H1 (cell line): Measurements from ENCODE around the gene NLRP3. TPM values are rescaled to one million over a fixed set of nuclear protein-coding genes. Genes with fewer than 3 reads are reported as not detected.

Experiments used
- CTCF ChIA-PET: fragments of 300-600 bp; sonication (Branson Sonifier 250); formaldehyde crosslinking; loops from one replicate; lab custom pipeline; 2021; ENCODE audit not compliant: partially characterized antibody; lab: Charles Lee
- POLR2A ChIA-PET: fragments of 300-600 bp; sonication (Branson Sonifier 250); formaldehyde crosslinking; loops from one replicate; lab custom pipeline; 2021; ENCODE audit warnings: inconsistent platforms; ENCODE audit not compliant: partially characterized antibody; lab: Charles Lee
- DNase-seq, 2 experiments: peaks; one replicate each; pipeline versions ENCODE4 v3.0.0 to v3.0.0-alpha.2; 2010 to 2022; ENCODE audit warnings: low spot score in 2 of 2, low read depth in 1 of 2, mixed read lengths in 1 of 2
- FAIRE-seq: peaks from 2 replicates; lab custom pipeline; 2011; peaks lifted over from hg19 to GRCh38; lab: Jason Lieb, UNC
- H2AFZ ChIP-seq: 2 replicates; pipeline ENCODE4 v1.8.1; 2012; ENCODE audit warnings: low read length, inconsistent platforms
- H2AK5ac ChIP-seq: 2 replicates; pipeline ENCODE4 v1.6.1; 2013; ENCODE audit warnings: low read depth, low read length
- H2BK120ac ChIP-seq: replicated peaks from 2 replicates; pipeline ENCODE3; 2013; ENCODE audit warnings: low read depth, low read length, inconsistent platforms
- H2BK12ac ChIP-seq: 2 replicates; pipeline ENCODE4 v1.6.1; 2013; ENCODE audit warnings: low read depth, low read length
- H2BK15ac ChIP-seq: 2 replicates; pipeline ENCODE4 v1.6.1; 2013; ENCODE audit warnings: low read length
- H2BK20ac ChIP-seq: 2 replicates; pipeline ENCODE4 v1.6.1; 2013; ENCODE audit warnings: low read length
- H2BK5ac ChIP-seq: 2 replicates; pipeline ENCODE4 v1.6.1; 2013; ENCODE audit warnings: low read depth, low read length
- H3K14ac ChIP-seq: 2 replicates; pipeline ENCODE4 v1.6.1; 2013; ENCODE audit warnings: inconsistent platforms; ENCODE audit not compliant: insufficient read length
- H3K18ac ChIP-seq: 2 replicates; pipeline ENCODE4 v1.6.1; 2013; ENCODE audit warnings: low read length; ENCODE audit errors: extremely low read depth
- H3K23ac ChIP-seq: 2 replicates; pipeline ENCODE4 v1.6.1; 2013; ENCODE audit warnings: inconsistent platforms; ENCODE audit not compliant: insufficient read length
- H3K23me2 ChIP-seq: 2 replicates; pipeline ENCODE4 v1.6.1; 2013; ENCODE audit warnings: low read depth, low read length
- H3K27ac ChIP-seq: 2 replicates; pipeline ENCODE4 v1.6.1; 2011; ENCODE audit warnings: low read depth, low read length, inconsistent platforms
- H3K27me3 ChIP-seq, 4 experiments: replicated peaks in 1 of 4; 1 replicate in 1 of 4; 2 replicates in 3 of 4; pipeline versions ENCODE4 v1.6.1 to v1.8.1; 2011 to 2013; ENCODE audit warnings: low read length in 3 of 4, mild to moderate bottlenecking in 3 of 4, inconsistent platforms in 2 of 4, mixed read lengths in 2 of 4, moderate library complexity in 1 of 4; ENCODE audit not compliant: control insufficient read depth in 3 of 4, insufficient read depth in 3 of 4; ENCODE audit errors: extremely low read depth in 1 of 4
- H3K36me3 ChIP-seq, 4 experiments: 2 replicates each; pipeline versions ENCODE4 v1.6.1 to v1.8.1; 2011 to 2013; ENCODE audit warnings: mild to moderate bottlenecking in 4 of 4, low read length in 3 of 4, moderate library complexity in 2 of 4, control low read depth in 1 of 4, inconsistent platforms in 1 of 4; ENCODE audit not compliant: insufficient read depth in 4 of 4, control insufficient read depth in 2 of 4
- H3K4ac ChIP-seq: replicated peaks from 2 replicates; pipeline ENCODE3; 2013; ENCODE audit warnings: low read length, low read depth, mixed read lengths, inconsistent platforms; ENCODE audit not compliant: insufficient read length
- H3K4me1 ChIP-seq, 4 experiments: replicated peaks in 1 of 4; 1 replicate in 1 of 4; 2 replicates in 3 of 4; pipeline versions ENCODE4 v1.6.1 to v1.8.1; 2011 to 2013; ENCODE audit warnings: low read length in 3 of 4, inconsistent platforms in 2 of 4, mixed read lengths in 1 of 4; ENCODE audit not compliant: insufficient read depth in 4 of 4, control insufficient read depth in 3 of 4
- H3K4me2 ChIP-seq, 2 experiments: 2 replicates each; pipeline versions ENCODE4 v1.6.1 to v1.8.1; 2011 to 2013; ENCODE audit warnings: low read depth in 2 of 2, low read length in 2 of 2, control low read depth in 1 of 2, inconsistent platforms in 1 of 2, mild to moderate bottlenecking in 1 of 2; ENCODE audit not compliant: insufficient read depth in 1 of 2
- H3K4me3 ChIP-seq, 4 experiments: fragments of 200-600, 300-600 bp in 1 of 4; sonication (generic), shearing (Covaris generic), sonication (Bioruptor Twin) in 1 of 4; 2 replicates each; pipeline versions ENCODE4 v1.5.1 to v1.8.1; 2011 to 2016; ENCODE audit warnings: low read length in 4 of 4, low read depth in 3 of 4, control low read depth in 2 of 4, inconsistent platforms in 2 of 4, mild to moderate bottlenecking in 2 of 4, mixed read lengths in 1 of 4, moderate library complexity in 1 of 4; ENCODE audit not compliant: insufficient read depth in 2 of 4; ENCODE audit errors: extremely low read depth in 1 of 4
- H3K56ac ChIP-seq: replicated peaks from 2 replicates; pipeline ENCODE3; 2013; ENCODE audit warnings: low read depth, mild to moderate bottlenecking, mixed read lengths, low read length, inconsistent platforms; ENCODE audit not compliant: insufficient read length
- H3K79me1 ChIP-seq: 2 replicates; pipeline ENCODE4 v1.6.1; 2013; ENCODE audit warnings: low read depth, low read length, control low read depth
- H3K79me2 ChIP-seq, 2 experiments: 2 replicates each; pipeline versions ENCODE4 v1.6.1 to v1.8.1; 2012 to 2013; ENCODE audit warnings: low read length in 2 of 2, mild to moderate bottlenecking in 2 of 2, inconsistent platforms in 1 of 2; ENCODE audit not compliant: insufficient read depth in 2 of 2, control insufficient read depth in 1 of 2
- H3K9ac ChIP-seq, 4 experiments: replicated peaks in 1 of 4; 1 replicate in 1 of 4; 2 replicates in 3 of 4; pipeline versions ENCODE4 v1.6.1 to v1.8.1; 2011 to 2013; ENCODE audit warnings: low read depth in 3 of 4, low read length in 3 of 4, control low read depth in 2 of 4, mild to moderate bottlenecking in 2 of 4, moderate library complexity in 2 of 4, inconsistent platforms in 1 of 4; ENCODE audit errors: extremely low read depth in 1 of 4
- H3K9me3 ChIP-seq, 2 experiments: 2 replicates each; pipeline versions ENCODE4 v1.6.1 to v1.8.1; 2012 to 2013; ENCODE audit warnings: mild to moderate bottlenecking in 2 of 2, moderate library complexity in 2 of 2, control low read depth in 1 of 2, inconsistent platforms in 1 of 2, low read depth in 1 of 2, low read length in 1 of 2, mixed read lengths in 1 of 2; ENCODE audit not compliant: insufficient read depth in 2 of 2
- H4K20me1 ChIP-seq, 2 experiments: replicated peaks in 1 of 2; 2 replicates each; pipeline versions ENCODE3 to v1.8.1; 2011 to 2013; ENCODE audit warnings: inconsistent platforms in 2 of 2, low read length in 2 of 2, mild to moderate bottlenecking in 1 of 2; ENCODE audit not compliant: insufficient read depth in 2 of 2, control insufficient read depth in 1 of 2
- H4K5ac ChIP-seq: 2 replicates; pipeline ENCODE4 v1.6.1; 2013; ENCODE audit warnings: low read length, low read depth, mixed read lengths, inconsistent platforms; ENCODE audit not compliant: insufficient read length
- H4K8ac ChIP-seq: 2 replicates; pipeline ENCODE4 v1.8.0; 2013; ENCODE audit warnings: mild to moderate bottlenecking, moderate library complexity, low read length, inconsistent platforms; ENCODE audit not compliant: insufficient read depth; ENCODE audit errors: extremely low read depth
- H4K91ac ChIP-seq: replicated peaks from 2 replicates; pipeline ENCODE3; 2013; ENCODE audit warnings: low read length, mixed read lengths, inconsistent platforms; ENCODE audit not compliant: insufficient read length
- CEBPB ChIP-seq: IDR thresholded peaks from 2 replicates; pipeline ENCODE4 v1.6.1; 2012; ENCODE audit warnings: low read depth, low read length
- CHD1 ChIP-seq: IDR thresholded peaks from 2 replicates; pipeline ENCODE4 v1.6.1; 2012; ENCODE audit warnings: low read depth, low read length, improper control_type of control experiment
- CHD2 ChIP-seq: IDR thresholded peaks from 2 replicates; pipeline ENCODE4 v1.6.1; 2012; ENCODE audit warnings: low read length, improper control_type of control experiment
- CTBP2 ChIP-seq: IDR thresholded peaks from 2 replicates; pipeline ENCODE4 v1.7.0; 2011; ENCODE audit warnings: borderline replicate concordance, mild to moderate bottlenecking, moderate library complexity, mixed read lengths, low read length; ENCODE audit not compliant: insufficient read depth, insufficient read length
- EP300 ChIP-seq, 2 experiments: IDR thresholded peaks; 1 replicate in 1 of 2; 2 replicates in 1 of 2; pipeline ENCODE4 v1.6.1; 2011 to 2012; ENCODE audit warnings: low read depth in 2 of 2, low read length in 2 of 2, mild to moderate bottlenecking in 2 of 2, borderline replicate concordance in 1 of 2, inconsistent platforms in 1 of 2, moderate library complexity in 1 of 2
- KDM1A ChIP-seq: fragments of 200-600, 300-600 bp; sonication (generic); IDR thresholded peaks from 2 replicates; pipeline ENCODE4 v1.7.1; 2016; ENCODE audit warnings: mild to moderate bottlenecking, low read length, borderline replicate concordance
- SAP30 ChIP-seq: fragments of 300-600 bp; sonication (generic); IDR thresholded peaks from 2 replicates; pipeline ENCODE4 v1.7.1; 2012; ENCODE audit warnings: low read length, moderate library complexity, mild to moderate bottlenecking, inconsistent platforms; ENCODE audit not compliant: insufficient read depth, insufficient replicate concordance
- SP1 ChIP-seq: IDR thresholded peaks from 2 replicates; pipeline ENCODE4 v1.6.1; 2011; ENCODE audit warnings: low read depth, low read length
- TAF7 ChIP-seq: optimal IDR thresholded peaks from 2 replicates; pipeline ENCODE3; 2011; ENCODE audit warnings: low read depth, mild to moderate bottlenecking, inconsistent platforms, low read length, moderate library complexity, borderline replicate concordance
- ZNF274 ChIP-seq: IDR thresholded peaks from 2 replicates; pipeline ENCODE4 v1.7.0; 2012; ENCODE audit warnings: low read length, borderline replicate concordance; ENCODE audit errors: extremely low read depth
- WGBS, 2 experiments: shearing (Covaris generic) in 1 of 2; methylation state at CpG; one replicate each; pipeline versions ENCODE4 v1.1.6 to v1.1.7; 2013 to 2015; ENCODE audit warnings: low lambda C conversion rate in 2 of 2, mixed read lengths in 2 of 2, inconsistent platforms in 1 of 2, low coverage in 1 of 2, missing lambda C conversion rate in 1 of 2; ENCODE audit not compliant: insufficient replicate concordance in 2 of 2, insufficient coverage in 1 of 2, insufficient read length in 1 of 2; ENCODE audit errors: extremely low coverage in 1 of 2, missing lambda C conversion rate in 1 of 2; 5-methylcytosine and 5-hydroxymethylcytosine counted together
- polyA plus RNA-seq, 7 experiments: library from polyadenylated mRNA; depleted of rRNA in 3 of 7; stranded (reverse) in 5 of 7; unstranded in 2 of 7; fragments of >200 nt in 5 of 7; fragments of 200-250 nt in 2 of 7; gene quantifications; 1 replicate in 5 of 7; 2 replicates in 1 of 7; 4 replicates in 1 of 7; pipeline versions ENCODE4 v1.2.1 to v1.2.3, GENCODE V29; 2011 to 2013; ENCODE audit warnings: missing spikeins in 2 of 7, mixed read lengths in 2 of 7
- total RNA-seq: library from RNA; stranded (reverse); fragmentation: NEBNext Ultra II Directional; extraction: Animal tissue kit (Norgen Biotek cat#: 25700); gene quantifications from 2 replicates; pipeline ENCODE4 v1.2.1, GENCODE V29; 2021

NLRP3 gene
- total and polyA plus RNA-seq, 2 of the 8 experiments (the other 6 are each of a cell fraction or from before 2014, with no cell fraction given), result 0.05 to 0.19 TPM

DNA sequence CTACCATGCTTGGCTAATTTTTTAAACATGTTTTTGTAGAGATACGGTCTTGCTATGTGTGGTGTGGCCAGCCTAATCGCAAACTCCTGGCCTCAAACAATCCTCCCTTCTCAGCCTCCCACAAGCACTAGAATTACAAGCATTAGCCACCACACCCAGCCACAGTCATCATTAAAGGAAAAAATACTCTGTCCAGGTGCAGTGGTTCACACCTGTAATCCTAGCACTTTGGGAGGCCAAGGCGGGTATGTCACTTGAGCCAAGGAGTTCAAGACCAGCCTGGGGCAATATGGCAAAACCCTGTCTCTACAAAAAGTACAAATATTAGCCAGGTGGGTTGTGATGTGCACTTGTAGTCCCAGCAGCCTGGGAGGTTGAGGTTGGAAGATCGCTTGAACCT, 25.0 kb upstream of the NLRP3 start:
- Histone ChIP-seq H3K4ac (no peak overlapping the region), H3K4me2 (no peak overlapping the region), H3K9me3 (no peaks in the 10 kb centered on the region), H3K18ac (no peak overlapping the region), H2AK5ac (no peak overlapping the region), H3K14ac (no peak overlapping the region), H3K4me1 (peaks cover 0 to 7% (median 6%) of the 10 kb centered on the region in 4 experiments), H3K79me1 (no peaks in the 10 kb centered on the region; the same call in 1 of the 2 replicates), H3K27ac (no peak overlapping the region), H3K23me2 (no peaks in the 10 kb centered on the region), H2AFZ (no peak overlapping the region), H3K79me2 (no peaks in the 10 kb centered on the region), H4K91ac (no peak overlapping the region), H4K20me1 (no peaks in the 10 kb centered on the region), H3K4me3 (no peak overlapping the region), H3K27me3 (peaks cover 0 to 7% (median 2%) of the 10 kb centered on the region in 4 experiments; a peak in 3 of 7 replicates), H2BK20ac (no peak overlapping the region), H2BK12ac (no peak overlapping the region), H3K23ac (no peak overlapping the region), H3K56ac (no peak overlapping the region), H2BK120ac (no peak overlapping the region), H2BK15ac (0 out of 2 replicates have a peak overlapping the region, but pooled peaks have one; percentile 46), H4K5ac (no peak overlapping the region), H3K36me3 (no peaks in the 10 kb centered on the region), H2BK5ac (no peak overlapping the region), H3K9ac (no peak overlapping the region), H4K8ac (no peak overlapping the region)
- WGBS, 2 experiments, result 97% methylated on average over 4 of the region's 4 CpGs; no CpG with 5 or more reads in 1 of the 2 experiments
- POLR2A ChIA-PET, result interaction anchor here (1.9 kb wide), 1 partner anchor 14 kb away, joined by 10 read pairs; no protein-coding TSS in a partner anchor
- CTCF ChIA-PET, result interaction anchor here (0.7 to 5.8 kb wide), 18 partner anchors 10 to 1451 kb away, joined by 3 to 53 read pairs (median 5); no protein-coding TSS in a partner anchor
- TF ChIP-seq SAP30 (no peak), SP1 (no peak), CHD2 (no peak), CTBP2 (no peak), CEBPB (no peak), KDM1A (no peak), ZNF274 (no peak), TAF7 (no peak), CHD1 (no peak), EP300 (IDR thresholded peaks at IDR 0.05; ENCODE audit: borderline replicate concordance in 1 of 2, low read depth in 2 of 2, low read length in 2 of 2) (no peak)
- FAIRE-seq (no peak), DNase-seq (no peak)
